ENCODE data around the gene STXBP5L.

Gene STXBP5L

DNA sequence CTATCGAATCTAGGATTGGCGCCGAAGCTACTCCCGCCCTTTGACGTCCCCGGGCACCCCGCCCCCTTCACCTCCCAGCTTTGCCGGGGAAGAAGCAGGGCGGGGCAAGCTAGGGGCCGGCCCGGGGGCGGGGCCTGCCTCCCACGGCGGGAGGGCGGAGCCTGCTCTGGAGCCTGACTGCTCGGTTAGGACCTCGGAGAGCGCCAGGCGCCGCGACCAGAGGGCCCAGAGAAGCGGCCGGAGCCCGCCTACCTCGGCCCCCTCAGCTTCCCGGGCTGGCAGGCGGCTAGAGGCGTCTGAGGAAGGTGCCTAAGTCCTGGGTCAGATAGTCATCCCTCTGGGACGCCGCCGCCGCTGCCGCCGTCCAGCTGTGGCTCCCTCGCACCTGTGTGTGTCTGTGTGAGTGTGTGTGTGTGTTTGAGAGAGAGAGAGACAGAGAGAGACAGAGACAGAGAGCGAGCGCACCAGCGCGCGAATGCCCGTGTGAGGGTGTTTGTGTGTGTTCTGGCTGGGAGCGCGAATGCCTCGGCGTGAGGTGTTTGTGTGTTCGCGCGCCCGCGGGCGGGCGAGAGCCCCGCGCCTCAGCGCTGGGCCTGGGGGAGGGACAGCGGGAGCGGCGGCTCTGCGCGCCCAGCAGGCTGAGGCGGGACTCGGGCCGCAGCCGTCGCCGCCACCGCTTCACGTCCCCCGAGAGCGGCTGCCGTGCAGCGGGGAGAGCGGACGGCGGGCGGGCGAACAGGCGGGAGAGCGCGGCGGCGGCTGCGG is at the start of gene STXBP5L:
Gene STXBP5L, plus strand, starts transcription at position 176 of the 765 bp plus-strand sequence. CDS start 1,374 bp downstream, outside the sequence.
- peak within 1 kb of the TSS; percentile 49 for H3K4me3 ChIP-seq (ENCODE audit: low read length)
- peak; percentile 51 for DNase-seq (ENCODE audit: low read depth)
- TF ChIP-seq, protein P1, sequence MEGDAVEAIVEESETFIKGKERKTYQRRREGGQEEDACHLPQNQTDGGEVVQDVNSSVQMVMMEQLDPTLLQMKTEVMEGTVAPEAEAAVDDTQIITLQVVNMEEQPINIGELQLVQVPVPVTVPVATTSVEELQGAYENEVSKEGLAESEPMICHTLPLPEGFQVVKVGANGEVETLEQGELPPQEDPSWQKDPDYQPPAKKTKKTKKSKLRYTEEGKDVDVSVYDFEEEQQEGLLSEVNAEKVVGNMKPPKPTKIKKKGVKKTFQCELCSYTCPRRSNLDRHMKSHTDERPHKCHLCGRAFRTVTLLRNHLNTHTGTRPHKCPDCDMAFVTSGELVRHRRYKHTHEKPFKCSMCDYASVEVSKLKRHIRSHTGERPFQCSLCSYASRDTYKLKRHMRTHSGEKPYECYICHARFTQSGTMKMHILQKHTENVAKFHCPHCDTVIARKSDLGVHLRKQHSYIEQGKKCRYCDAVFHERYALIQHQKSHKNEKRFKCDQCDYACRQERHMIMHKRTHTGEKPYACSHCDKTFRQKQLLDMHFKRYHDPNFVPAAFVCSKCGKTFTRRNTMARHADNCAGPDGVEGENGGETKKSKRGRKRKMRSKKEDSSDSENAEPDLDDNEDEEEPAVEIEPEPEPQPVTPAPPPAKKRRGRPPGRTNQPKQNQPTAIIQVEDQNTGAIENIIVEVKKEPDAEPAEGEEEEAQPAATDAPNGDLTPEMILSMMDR (conservative IDR thresholded peaks at IDR 0.05; ENCODE audit: low read length): no peak

DNA sequence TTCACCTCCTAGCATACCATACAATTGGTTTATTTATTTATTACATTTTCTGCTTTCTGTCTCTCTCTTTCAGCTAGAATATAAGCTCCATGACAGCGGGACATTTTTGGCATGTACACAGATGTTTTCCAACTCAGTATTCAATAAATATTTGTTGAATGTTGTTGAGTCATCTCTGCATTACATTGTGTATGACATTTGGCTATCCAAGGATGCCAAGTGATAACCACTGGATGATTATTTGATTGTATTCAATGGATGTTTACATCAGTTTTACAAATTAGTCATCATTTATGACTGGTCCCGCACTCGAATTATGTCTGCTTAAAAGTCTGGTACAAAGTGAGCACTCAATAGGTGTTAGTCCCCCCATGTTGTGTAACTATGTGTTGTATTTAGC is 49.5 kb upstream of the STXBP5L start:
- no peak overlapping the region for H3K4me3 ChIP-seq (ENCODE audit: low read length)
- TF ChIP-seq, protein P1 (conservative IDR thresholded peaks at IDR 0.05; ENCODE audit: low read length): no peak
- peak; percentile 1 for DNase-seq (ENCODE audit: low read depth)

GRCh38 chr3:120864541-120864940 is 43.5 kb upstream of the STXBP5L start:
- no peak overlapping the region for H3K4me3 ChIP-seq (ENCODE audit: low read length)
- no peak for DNase-seq (ENCODE audit: low read depth)
- TF ChIP-seq, protein P1 (conservative IDR thresholded peaks at IDR 0.05; ENCODE audit: low read length): no peak

DNA sequence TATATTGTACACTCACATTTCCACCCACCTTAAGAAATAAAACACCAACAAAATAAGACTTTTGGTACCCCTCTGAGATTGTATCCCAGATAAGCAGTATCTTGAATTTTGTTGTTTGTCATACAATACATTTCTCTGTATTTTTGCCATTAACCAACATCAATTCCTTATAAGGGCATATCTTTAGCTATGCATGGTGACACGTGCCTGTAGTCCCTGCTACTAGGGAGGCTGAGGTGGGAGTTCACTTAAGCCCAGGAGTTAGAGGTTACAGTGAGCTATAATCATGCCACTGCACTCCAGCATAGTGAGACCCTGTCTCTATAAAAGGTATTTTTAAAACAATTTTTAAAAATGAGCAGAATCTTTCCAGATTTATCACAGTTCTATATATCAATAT is 32.5 kb upstream of the STXBP5L start:
- no peak for DNase-seq (ENCODE audit: low read depth)
- TF ChIP-seq, protein P1 (conservative IDR thresholded peaks at IDR 0.05; ENCODE audit: low read length): no peak
- H3K4me3 ChIP-seq (ENCODE audit: low read length): no peak overlapping the region

GRCh38 chr3:120875989-120876388 is 32.0 kb upstream of the STXBP5L start:
- DNase-seq (ENCODE audit: low read depth): no peak
- TF ChIP-seq, protein P1 (conservative IDR thresholded peaks at IDR 0.05; ENCODE audit: low read length): no peak

DNA sequence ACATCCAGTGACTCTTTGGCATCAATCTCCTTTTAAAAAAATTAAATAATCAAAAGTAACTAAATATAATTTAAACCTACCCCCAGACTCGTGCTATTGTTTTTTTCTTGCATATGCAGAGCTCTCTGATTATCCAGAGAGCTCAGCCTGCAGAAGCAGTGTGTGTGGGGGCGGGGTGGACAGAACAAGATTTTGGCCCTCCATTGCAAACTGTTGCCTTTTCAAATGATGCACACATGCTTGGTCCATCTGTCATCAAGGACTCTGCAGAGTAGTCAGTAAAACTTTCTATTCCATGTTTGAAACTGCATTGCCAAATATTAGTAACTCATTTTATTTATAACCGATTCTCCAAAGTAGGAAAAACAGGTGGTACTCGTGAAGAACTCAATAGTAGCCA is 28.6 kb upstream of the STXBP5L start:
- DNase-seq (ENCODE audit: low read depth): no peak
- no peak overlapping the region for H3K4me3 ChIP-seq (ENCODE audit: low read length)
- TF ChIP-seq, protein P1 (conservative IDR thresholded peaks at IDR 0.05; ENCODE audit: low read length): no peak

More at GRCh38 chr3:120875989-120876388, 32.0 kb upstream of the STXBP5L start:
- no peak overlapping the region for H3K4me3 ChIP-seq (ENCODE audit: low read length)

- DNase-seq (ENCODE audit: low read depth): no peak
- H3K4me3 ChIP-seq (ENCODE audit: low read length): no peak overlapping the region
- TF ChIP-seq, protein P1 (conservative IDR thresholded peaks at IDR 0.05; ENCODE audit: low read length): no peak
These were observed 15.1 kb upstream of the STXBP5L start for GRCh38 chr3:120892921-120893320.

Measured in AG10803 (cell line).